Endothelial cell of umbilical vein (primary cell): ENCODE measurements around the gene DHX15.

Experiments
- POLR2A ChIP-seq: IDR thresholded peaks from 2 replicates; pipeline ENCODE4 v1.6.1; 2012; ENCODE audit warnings: low read depth, mild to moderate bottlenecking, control low read depth, low read length
- TF ChIP-seq, protein P1 (sequence below), 2 donors: IDR thresholded peaks; 1 replicate in 1 of 2; 2 replicates in 1 of 2; pipeline ENCODE4 v1.5.1; 2011; ENCODE audit warnings: low read length in 2 of 2, mild to moderate bottlenecking in 2 of 2, moderate library complexity in 2 of 2, control low read depth in 1 of 2, inconsistent platforms in 1 of 2, low read depth in 1 of 2; ENCODE audit not compliant: insufficient read depth in 1 of 2; ENCODE audit errors: extremely low read depth in 1 of 2

DNA sequence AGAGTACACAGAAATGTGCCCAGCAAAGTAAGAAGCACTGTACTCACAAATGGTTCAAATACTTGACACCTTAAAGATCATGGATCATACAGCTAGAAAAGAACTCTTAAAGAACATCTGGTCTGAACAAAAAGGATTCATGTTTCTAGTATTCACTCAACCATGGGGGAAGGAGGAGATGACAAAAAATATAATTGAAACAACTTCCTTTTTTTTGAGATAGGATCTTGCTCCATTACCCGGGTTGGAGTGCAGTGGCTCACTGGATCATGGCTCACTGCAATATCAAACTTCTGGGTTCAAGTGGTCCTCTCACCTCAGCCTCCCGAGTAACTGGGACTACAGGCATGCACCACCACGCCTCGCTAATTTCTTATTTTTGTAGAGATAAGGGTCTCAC, 6.0 kb downstream of the DHX15 start:
- TF ChIP-seq, protein P1, sequence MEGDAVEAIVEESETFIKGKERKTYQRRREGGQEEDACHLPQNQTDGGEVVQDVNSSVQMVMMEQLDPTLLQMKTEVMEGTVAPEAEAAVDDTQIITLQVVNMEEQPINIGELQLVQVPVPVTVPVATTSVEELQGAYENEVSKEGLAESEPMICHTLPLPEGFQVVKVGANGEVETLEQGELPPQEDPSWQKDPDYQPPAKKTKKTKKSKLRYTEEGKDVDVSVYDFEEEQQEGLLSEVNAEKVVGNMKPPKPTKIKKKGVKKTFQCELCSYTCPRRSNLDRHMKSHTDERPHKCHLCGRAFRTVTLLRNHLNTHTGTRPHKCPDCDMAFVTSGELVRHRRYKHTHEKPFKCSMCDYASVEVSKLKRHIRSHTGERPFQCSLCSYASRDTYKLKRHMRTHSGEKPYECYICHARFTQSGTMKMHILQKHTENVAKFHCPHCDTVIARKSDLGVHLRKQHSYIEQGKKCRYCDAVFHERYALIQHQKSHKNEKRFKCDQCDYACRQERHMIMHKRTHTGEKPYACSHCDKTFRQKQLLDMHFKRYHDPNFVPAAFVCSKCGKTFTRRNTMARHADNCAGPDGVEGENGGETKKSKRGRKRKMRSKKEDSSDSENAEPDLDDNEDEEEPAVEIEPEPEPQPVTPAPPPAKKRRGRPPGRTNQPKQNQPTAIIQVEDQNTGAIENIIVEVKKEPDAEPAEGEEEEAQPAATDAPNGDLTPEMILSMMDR (IDR thresholded peaks at IDR 0.05; ENCODE audit: extremely low read depth in 1 of 2, insufficient read depth in 1 of 2, low read depth in 1 of 2, low read length in 2 of 2) = no peak
- TF ChIP-seq POLR2A = no peak
